GM12878 (cell line): ENCODE data around the gene ZNF583. TPM values are rescaled to one million over a fixed set of nuclear protein-coding genes. Genes with fewer than 3 reads are reported as not detected.

Source experiments
- CBFB ChIP-seq: IDR thresholded peaks from 2 replicates; pipeline ENCODE4 v1.6.1; 2016; ENCODE audit warnings: antibody characterized with exemption, low read depth
- EGR1 ChIP-seq, 2 experiments: IDR thresholded peaks; 1 replicate in 1 of 2; 2 replicates in 1 of 2; pipeline ENCODE4 v1.6.1; 2011 to 2012; ENCODE audit warnings: low read depth in 2 of 2, low read length in 2 of 2, borderline replicate concordance in 1 of 2, mild to moderate bottlenecking in 1 of 2, moderate library complexity in 1 of 2
- EP300 ChIP-seq, 2 experiments: fragments of 150-350 bp in 1 of 2; IDR thresholded peaks; 2 replicates each; pipeline ENCODE4 v1.6.1; 2011 to 2012; ENCODE audit warnings: low read depth in 2 of 2, low read length in 2 of 2, borderline replicate concordance in 1 of 2, improper control_type of control experiment in 1 of 2, inconsistent platforms in 1 of 2; ENCODE audit not compliant: control insufficient read depth in 1 of 2
- GABPA ChIP-seq: IDR thresholded peaks from 2 replicates; pipeline ENCODE4 v1.6.1; 2014; ENCODE audit warnings: antibody characterized with exemption, low read depth, mild to moderate bottlenecking, inconsistent platforms
- GATAD2B ChIP-seq: fragments of 450-650 bp; conservative IDR thresholded peaks from 2 replicates; pipeline ENCODE4 v1.6.1; 2017; ENCODE audit warnings: low read depth, mild to moderate bottlenecking, moderate library complexity
- MEF2A ChIP-seq: IDR thresholded peaks from 2 replicates; pipeline ENCODE4 v1.6.1; 2011; ENCODE audit warnings: low read depth, mild to moderate bottlenecking, low read length, moderate library complexity; ENCODE audit not compliant: insufficient read depth
- MYB ChIP-seq: fragments of 150-350 bp; IDR thresholded peaks from 2 replicates; pipeline ENCODE4 v1.6.1; 2014; ENCODE audit warnings: mild to moderate bottlenecking, low read depth, low read length, borderline replicate concordance
- NFYA ChIP-seq: IDR thresholded peaks from 2 replicates; pipeline ENCODE4 v1.6.1; 2011; ENCODE audit warnings: low read depth, mild to moderate bottlenecking, low read length, improper control_type of control experiment, borderline replicate concordance
- PML ChIP-seq: IDR thresholded peaks from 2 replicates; pipeline ENCODE4 v1.6.1; 2012; ENCODE audit warnings: low read length, inconsistent platforms
- RUNX3 ChIP-seq: IDR thresholded peaks from 2 replicates; pipeline ENCODE4 v1.6.1; 2012; ENCODE audit warnings: low read length, inconsistent platforms
- SMAD1 ChIP-seq: fragments of 450-650 bp; IDR thresholded peaks from 2 replicates; pipeline ENCODE4 v1.6.1; 2018; ENCODE audit warnings: mild to moderate bottlenecking, low read depth; ENCODE audit not compliant: partially characterized antibody
- SREBF2 ChIP-seq: IDR thresholded peaks from 2 replicates; pipeline ENCODE4 v1.6.1; 2012; ENCODE audit warnings: mild to moderate bottlenecking, low read length
- WRNIP1 ChIP-seq: IDR thresholded peaks from 2 replicates; pipeline ENCODE4 v1.6.1; 2011; ENCODE audit warnings: low read depth, low read length, improper control_type of control experiment, borderline replicate concordance
- ZBTB11 ChIP-seq: fragments of 450-650 bp; formaldehyde crosslinking; IDR thresholded peaks from 2 replicates; pipeline ENCODE4 v1.5.0; 2022; ENCODE audit warnings: mild to moderate bottlenecking, missing genetic modification characterization
- ZNF24 ChIP-seq: fragments of 450-650 bp; IDR thresholded peaks from 2 replicates; pipeline ENCODE4 v1.6.1; 2017; ENCODE audit warnings: antibody characterized with exemption, mild to moderate bottlenecking
- ZZZ3 ChIP-seq: IDR thresholded peaks from 2 replicates; pipeline ENCODE4 v1.6.1; 2011; ENCODE audit warnings: low read depth; ENCODE audit not compliant: control insufficient read depth, insufficient read length
- polyA plus RNA-seq, 11 experiments: library from polyadenylated mRNA; depleted of rRNA in 4 of 11; unstranded in 6 of 11; stranded (reverse) in 5 of 11; fragments of >200 nt; fragmentation: Nextera tagmentation in 4 of 11; fragmentation: Illumina TruSeq in 1 of 11; extraction: Ambion mirVana in 4 of 11; extraction: Trizol in 1 of 11; gene quantifications; 1 replicate in 1 of 11; 2 replicates in 10 of 11; pipeline versions ENCODE4 v1.2.1 to v1.2.3, GENCODE V29; 2011 to 2016; ENCODE audit warnings: inconsistent platforms in 2 of 11, missing spikeins in 2 of 11, low read depth in 1 of 11
- total RNA-seq, 4 experiments: library from RNA; depleted of rRNA in 3 of 4; stranded (reverse); fragments of >200 nt in 3 of 4; fragmentation: Illumina TruSeq in 1 of 4; extraction: Trizol in 1 of 4; gene quantifications; 2 replicates each; pipeline versions ENCODE4 v1.2.1 to v1.2.3, GENCODE V29; 2013 to 2021
- TF ChIP-seq, protein P1 (sequence below): fragments of 450-650 bp; IDR thresholded peaks from 2 replicates; pipeline ENCODE4 v1.6.1; 2018; ENCODE audit warnings: borderline replicate concordance, mild to moderate bottlenecking; ENCODE audit not compliant: partially characterized antibody
- TF ChIP-seq, protein P2 (sequence below): fragments of 450-650 bp; formaldehyde crosslinking; IDR thresholded peaks from 2 replicates; pipeline ENCODE4 v1.4.0; 2020; ENCODE audit warnings: mild to moderate bottlenecking, moderate library complexity

Gene ZNF583
- total and polyA plus RNA-seq, 10 of the 15 experiments (the other 5 are each of a cell fraction or from before 2014, with no cell fraction given): 0.40 to 3.1 (median 1.4) TPM

GRCh38 chr19:56393119-56394012, 10.8 kb upstream of the ZNF583 start, which contains the start of gene ZNF582 (continued):
- TF ChIP-seq PML: no peak
- TF ChIP-seq CBFB: peak; percentile 11; the same call in 1 of the 2 replicates
- TF ChIP-seq SREBF2: no peak
- TF ChIP-seq, protein P1, sequence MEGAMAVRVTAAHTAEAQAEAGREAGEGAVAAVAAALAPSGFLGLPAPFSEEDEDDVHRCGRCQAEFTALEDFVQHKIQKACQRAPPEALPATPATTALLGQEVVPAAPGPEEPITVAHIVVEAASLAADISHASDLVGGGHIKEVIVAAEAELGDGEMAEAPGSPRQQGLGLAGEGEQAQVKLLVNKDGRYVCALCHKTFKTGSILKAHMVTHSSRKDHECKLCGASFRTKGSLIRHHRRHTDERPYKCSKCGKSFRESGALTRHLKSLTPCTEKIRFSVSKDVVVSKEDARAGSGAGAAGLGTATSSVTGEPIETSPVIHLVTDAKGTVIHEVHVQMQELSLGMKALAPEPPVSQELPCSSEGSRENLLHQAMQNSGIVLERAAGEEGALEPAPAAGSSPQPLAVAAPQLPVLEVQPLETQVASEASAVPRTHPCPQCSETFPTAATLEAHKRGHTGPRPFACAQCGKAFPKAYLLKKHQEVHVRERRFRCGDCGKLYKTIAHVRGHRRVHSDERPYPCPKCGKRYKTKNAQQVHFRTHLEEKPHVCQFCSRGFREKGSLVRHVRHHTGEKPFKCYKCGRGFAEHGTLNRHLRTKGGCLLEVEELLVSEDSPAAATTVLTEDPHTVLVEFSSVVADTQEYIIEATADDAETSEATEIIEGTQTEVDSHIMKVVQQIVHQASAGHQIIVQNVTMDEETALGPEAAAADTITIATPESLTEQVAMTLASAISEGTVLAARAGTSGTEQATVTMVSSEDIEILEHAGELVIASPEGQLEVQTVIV: peak; percentile 26
- no peak for TF ChIP-seq MYB
- no peak for TF ChIP-seq NFYA
- 0 out of 2 replicates have a peak, but pooled peaks have one; percentile 18 for TF ChIP-seq GABPA
- TF ChIP-seq, protein P2, sequence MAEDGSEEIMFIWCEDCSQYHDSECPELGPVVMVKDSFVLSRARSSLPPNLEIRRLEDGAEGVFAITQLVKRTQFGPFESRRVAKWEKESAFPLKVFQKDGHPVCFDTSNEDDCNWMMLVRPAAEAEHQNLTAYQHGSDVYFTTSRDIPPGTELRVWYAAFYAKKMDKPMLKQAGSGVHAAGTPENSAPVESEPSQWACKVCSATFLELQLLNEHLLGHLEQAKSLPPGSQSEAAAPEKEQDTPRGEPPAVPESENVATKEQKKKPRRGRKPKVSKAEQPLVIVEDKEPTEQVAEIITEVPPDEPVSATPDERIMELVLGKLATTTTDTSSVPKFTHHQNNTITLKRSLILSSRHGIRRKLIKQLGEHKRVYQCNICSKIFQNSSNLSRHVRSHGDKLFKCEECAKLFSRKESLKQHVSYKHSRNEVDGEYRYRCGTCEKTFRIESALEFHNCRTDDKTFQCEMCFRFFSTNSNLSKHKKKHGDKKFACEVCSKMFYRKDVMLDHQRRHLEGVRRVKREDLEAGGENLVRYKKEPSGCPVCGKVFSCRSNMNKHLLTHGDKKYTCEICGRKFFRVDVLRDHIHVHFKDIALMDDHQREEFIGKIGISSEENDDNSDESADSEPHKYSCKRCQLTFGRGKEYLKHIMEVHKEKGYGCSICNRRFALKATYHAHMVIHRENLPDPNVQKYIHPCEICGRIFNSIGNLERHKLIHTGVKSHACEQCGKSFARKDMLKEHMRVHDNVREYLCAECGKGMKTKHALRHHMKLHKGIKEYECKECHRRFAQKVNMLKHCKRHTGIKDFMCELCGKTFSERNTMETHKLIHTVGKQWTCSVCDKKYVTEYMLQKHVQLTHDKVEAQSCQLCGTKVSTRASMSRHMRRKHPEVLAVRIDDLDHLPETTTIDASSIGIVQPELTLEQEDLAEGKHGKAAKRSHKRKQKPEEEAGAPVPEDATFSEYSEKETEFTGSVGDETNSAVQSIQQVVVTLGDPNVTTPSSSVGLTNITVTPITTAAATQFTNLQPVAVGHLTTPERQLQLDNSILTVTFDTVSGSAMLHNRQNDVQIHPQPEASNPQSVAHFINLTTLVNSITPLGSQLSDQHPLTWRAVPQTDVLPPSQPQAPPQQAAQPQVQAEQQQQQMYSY (CRISPR knock-in tag): no peak
- peak; percentile 54; the same call in 1 of the 2 replicates for TF ChIP-seq ZNF24
- TF ChIP-seq MEF2A: no peak
- TF ChIP-seq SMAD1: no peak
- TF ChIP-seq WRNIP1: no peak
- no peak for TF ChIP-seq GATAD2B
- no peak for TF ChIP-seq ZZZ3
- no peak for TF ChIP-seq EP300 (IDR thresholded peaks at IDR 0.05; ENCODE audit: borderline replicate concordance in 1 of 2, control insufficient read depth in 1 of 2, low read depth in 2 of 2, low read length in 2 of 2)
- TF ChIP-seq ZBTB11 (CRISPR knock-in tag): peak; percentile 71
- TF ChIP-seq EGR1 (IDR thresholded peaks at IDR 0.05; ENCODE audit: borderline replicate concordance in 1 of 2, low read depth in 2 of 2, low read length in 2 of 2): peak in 1 of 2 experiments; percentile 6; a peak in 1 of 3 replicates
- no peak for TF ChIP-seq RUNX3
